Hippocampal formation (tissue), 2 donors: ENCODE measurements around the gene GOLGA8S.
"Not testable (repeated sequence)": the region's sequence is repeated elsewhere in the genome, so short reads cannot be mapped to it uniquely, and the experiment has no call there.

ENCODE experiments used
- DNase-seq, 2 donors: peaks; one replicate each; lab custom pipeline; 2025; lab: John Stamatoyannopoulos, UW

The GOLGA8S gene

DNA sequence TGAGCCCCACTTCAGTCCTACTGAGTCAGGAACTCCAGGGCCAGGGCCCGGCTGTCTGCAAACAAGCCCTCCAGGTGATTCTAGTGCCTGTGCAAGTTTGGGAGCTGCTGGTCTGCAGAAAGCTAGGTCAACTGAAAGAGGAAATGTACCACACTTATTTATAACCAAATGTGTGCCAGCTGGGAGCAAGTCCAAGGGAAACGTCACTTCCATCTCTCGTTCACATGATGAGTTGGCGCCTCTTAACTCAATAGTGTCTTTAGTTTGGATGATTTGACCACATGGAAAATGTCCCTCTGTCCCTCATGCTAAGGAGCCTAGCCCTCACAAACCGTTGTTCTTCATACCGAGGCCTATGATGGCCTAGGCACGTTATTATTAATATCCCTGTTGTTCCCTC is 43.2 kb downstream of the GOLGA8S start:
- no peak for DNase-seq

DNA sequence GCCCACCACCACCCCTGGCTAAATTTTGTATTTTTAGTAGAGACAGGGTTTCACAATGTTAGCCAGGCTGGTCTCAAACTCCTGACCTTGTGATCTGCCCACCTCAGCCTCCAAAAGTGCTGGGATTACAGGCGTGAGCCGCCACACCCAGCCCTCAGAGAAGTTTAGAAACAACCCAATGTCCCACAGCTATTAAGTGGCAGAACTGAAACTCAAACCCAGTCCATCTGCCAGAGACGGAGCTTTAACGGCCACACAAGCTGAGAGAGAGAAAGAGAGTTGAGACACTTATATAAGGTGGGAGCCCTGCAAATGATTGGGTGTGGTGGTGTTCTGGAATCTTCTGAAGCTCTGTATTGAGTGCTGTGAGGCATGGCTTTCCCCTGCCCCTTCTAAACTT is 43.8 kb downstream of the GOLGA8S start:
- DNase-seq: not testable (repeated sequence)

DNA sequence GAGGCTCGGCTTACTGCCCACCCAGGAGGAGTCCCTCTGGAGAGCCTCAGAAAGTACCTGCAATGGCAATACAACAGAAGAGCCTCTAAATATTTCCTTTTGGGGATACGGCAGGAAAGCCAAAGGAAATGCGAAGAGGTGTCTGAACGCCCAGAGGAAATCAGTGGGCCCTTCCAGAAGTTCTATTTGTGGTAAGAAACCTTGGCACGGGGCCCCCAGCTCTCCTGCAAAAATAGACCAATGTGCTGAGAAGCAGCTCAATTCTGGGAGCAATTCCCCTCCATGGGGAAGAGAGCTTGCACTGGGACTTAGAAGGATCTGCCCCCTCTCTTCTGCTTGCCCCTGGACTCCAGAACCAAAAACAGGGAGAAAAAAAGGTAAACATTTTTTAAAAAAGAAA is 44.7 kb downstream of the GOLGA8S start:
- DNase-seq: not testable (repeated sequence)

- DNase-seq: no peak
Observed at GRCh38 chr15:23401627-23402026, 47.1 kb downstream of the GOLGA8S start.

DNA sequence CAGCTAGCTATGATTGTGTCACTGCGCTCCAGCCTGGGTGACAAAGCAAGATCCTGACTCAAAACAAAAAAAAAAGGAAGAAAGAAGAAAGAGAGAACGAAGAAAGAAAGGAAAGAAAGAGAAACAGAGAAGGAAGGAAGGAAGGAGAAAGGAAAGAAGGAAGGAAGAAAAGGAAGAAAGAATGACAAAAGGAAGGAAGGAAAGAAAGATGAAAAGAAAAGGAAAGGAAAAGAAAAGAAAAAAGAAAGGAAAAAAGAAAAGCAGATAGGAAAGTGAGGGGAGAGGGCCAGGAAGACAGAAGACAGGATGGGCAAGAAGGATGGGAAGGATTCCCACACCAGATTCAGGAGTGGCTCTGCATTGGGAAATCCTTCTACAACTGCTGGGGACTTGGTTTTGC is 47.6 kb downstream of the GOLGA8S start:
- DNase-seq: no peak

DNA sequence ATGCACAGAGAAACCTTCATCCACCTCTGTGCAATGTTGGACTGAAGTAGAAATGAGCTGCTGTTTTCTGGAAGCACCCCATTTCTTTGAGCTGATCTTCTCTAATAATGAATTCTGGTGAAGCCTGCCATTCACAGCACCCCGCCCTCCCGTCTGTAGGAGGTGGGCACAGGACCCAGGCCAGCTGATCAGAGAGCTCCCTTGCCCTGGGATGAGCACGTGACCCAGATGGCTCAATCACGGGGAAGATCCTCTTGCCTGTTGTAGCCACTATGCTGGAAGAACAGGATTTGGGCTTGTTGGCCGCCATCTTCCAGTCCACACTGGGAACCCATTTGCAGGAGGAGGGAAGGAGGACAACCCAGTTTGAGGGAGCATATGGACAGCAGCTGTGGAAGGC is 48.0 kb downstream of the GOLGA8S start:
- DNase-seq: no peak

DNA sequence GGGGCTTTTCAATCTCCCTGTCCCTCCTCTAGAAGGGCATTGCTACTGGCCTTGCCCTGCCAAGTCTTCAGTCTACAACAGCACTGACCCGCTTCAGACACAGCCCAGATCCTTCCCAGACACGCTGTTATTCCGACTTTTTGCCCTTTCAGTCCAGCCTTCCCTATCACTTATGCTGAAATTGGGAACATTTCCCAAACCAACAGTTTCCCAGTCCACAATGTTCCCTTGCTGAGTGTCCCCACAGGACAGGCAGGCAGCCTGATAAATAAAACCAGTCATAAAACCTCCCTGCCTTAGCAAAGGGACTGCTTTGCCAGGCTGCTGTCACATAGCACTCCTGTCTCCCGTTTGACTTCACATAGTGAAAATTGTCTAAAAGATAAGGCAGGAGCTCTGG is 49.0 kb downstream of the GOLGA8S start:
- no peak for DNase-seq

- no peak for DNase-seq
Observed at GRCh38 chr15:23411841-23412240, 57.3 kb downstream of the GOLGA8S start.

GRCh38 chr15:23412881-23413600 is 58.5 kb downstream of the GOLGA8S start:
- DNase-seq: not testable (repeated sequence)
